Measurements from ENCODE around the gene SVOP.
A peak's percentile ranks its signal among the peaks of the same experiment; 100 is the strongest.

Gene SVOP

DNA sequence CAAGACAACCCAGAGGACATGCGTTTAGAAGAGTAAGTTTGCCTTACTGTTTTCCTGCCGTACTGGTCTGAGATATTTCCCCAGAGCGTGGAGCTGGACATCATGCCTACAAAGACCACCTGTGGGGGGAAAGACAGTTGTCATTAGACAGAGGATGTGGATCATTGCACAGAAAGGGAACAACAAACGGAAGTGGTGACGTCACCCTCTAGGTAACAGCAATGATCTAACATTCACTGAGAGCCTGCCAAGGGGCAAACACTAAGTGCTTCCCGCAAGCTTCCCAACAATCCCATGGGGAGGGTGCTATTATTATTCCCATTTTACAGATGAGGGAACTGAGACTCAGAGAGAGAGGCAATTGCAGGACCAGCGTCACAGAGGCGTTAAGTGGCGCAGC lies 48.5 kb downstream of the SVOP start:
- no peak for DNase-seq

DNA sequence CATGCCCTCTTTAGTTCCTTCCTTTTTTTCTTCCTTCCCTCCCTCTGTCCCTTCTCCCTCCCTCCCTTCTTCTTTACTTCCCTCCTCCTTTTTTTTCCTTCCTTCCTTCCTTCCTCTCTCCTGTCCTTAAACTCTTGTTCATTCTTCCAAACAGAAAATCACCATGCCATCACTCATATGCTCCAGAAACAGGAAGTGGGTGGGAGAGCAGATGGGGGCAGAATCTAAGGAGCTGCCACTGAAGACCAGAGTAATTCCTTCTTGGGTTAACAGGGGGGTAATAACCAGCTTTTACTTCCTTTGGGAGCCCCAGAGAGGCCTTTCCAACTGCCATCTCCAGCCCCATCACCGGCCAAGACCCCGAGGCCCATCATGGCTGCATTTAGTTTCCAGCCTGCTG lies 51.2 kb downstream of the SVOP start:
- no peak for DNase-seq

DNA sequence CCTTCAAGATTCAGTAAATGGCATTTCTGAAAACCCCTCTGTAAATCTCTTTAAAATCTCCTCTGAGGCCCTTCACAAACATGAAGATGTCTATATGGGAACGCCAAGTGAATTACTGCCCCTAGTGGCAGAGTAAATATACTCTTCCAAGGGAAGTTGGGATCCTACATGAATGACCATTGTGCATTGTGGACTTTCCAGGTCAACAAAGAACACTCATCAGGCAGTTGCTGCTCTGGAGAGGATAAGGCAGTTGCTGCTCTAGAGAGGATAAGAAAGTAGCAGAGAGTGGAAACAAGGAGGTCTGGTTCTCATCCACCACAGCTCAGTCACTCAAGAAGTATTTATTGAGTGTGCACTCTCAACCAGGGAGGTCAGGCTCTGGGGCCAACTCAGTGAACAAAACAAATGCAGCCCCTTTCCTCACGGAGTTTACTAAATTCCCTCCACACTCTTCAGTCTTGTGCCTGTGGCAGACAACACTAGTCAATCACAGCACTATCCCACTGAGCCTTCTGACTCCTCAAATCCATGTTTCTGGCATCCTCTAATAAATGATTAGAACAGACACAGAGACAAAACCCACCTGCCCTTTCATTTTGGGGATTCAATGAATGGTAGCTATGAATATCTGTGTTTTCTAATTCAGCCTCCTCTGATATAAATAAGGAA lies 52.9 kb downstream of the SVOP start:
- no peak for DNase-seq

DNA sequence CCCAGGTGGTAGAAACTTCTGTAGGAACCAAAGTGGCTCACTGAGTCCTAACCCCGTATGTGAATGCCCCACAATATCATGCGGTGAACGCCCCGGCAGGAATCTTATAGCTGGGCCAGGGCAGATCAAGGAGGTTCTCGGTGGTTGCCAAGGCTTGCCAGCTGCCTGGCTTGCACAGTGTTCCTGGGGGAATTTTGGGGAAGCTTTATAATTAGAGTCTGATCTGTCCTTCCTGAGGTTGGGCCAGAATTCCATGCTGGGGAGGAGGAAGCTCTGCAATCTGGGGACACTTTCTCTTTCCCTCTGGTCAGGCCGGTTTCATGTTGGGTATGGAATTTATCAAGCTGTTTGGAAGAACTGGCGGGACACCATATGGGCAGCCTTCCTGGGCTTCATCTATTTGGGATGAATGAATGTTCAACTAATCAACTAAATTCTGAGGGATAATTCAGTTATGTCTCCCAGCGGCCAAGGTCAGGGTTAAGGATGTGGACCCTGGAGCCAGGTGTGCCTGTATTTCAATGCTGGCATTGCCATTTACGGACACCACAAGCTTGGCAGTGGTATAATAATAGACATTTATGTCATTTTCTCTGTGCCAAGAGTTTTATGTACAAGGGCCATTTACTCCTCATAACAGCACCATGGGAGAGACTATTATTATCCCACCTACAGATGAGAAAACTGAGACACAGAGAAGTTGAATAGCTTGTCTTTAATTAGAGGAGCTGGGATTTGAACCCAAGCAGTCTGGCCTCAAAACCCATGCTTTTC lies 54.3 kb downstream of the SVOP start:
- no peak for DNase-seq

DNA sequence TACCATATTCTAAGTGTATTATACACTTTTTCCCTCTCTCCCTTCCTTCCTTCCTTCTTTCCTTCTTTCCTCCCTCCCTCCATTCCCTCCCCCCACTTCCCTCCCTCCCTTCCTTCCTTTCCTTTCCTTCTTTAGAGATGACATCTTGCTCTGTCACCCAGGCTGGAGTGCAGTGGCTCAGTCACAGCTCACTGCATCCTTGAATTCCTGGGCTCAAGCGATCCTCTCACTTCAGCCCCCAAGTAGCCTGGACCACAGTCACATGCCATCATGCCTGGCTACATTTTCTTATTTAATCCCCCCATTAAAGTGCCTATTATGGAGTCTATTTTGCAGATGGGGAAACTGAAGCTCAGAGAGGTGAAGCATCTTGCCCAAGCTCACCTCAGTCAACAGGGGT lies 55.0 kb downstream of the SVOP start:
- no peak for DNase-seq

DNA sequence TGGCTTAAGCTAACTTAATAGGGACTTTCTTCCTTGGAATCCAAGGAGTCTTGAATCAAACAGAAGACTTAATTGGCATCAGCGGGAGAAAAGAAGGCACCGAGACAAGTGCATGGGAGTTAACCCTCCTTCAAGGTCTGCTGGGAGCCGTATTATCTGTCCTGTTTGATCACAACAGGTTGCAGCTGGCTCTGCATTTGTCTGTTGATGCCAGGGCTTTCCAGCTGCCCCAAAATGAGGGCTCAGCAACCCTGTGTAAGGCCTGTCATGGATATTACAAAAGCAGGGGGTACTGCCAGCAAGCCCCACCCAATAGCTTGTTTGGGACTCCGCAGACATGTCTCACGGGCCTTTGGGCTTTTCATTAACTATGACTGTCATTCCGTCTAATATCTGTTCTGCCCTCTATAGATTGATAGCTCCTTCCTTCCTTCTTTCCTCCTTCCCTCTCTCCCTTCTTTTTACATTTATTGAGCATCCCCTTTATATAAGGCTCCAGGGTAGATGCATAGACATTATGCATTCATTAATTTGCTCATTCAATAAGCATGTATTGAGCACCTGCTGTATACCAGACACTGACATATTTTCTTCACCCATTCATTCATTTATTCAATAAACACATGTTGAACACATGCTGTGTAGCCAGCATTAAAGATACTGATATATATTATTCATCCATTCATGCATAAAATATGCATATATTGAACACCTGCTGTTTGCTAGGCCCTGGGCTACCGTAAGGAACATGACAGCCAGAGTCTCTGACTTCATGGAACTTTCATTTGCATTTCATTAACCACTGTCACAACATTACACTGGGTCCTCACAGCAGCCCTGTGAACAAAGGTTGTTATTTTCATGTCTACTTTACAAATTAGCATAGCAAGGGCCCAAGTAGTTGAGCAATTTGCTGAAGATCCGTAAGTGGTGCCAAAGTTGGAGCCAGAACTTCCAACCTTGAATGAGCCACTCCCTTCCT lies 56.2 kb downstream of the SVOP start:
- no peak for DNase-seq

DNA sequence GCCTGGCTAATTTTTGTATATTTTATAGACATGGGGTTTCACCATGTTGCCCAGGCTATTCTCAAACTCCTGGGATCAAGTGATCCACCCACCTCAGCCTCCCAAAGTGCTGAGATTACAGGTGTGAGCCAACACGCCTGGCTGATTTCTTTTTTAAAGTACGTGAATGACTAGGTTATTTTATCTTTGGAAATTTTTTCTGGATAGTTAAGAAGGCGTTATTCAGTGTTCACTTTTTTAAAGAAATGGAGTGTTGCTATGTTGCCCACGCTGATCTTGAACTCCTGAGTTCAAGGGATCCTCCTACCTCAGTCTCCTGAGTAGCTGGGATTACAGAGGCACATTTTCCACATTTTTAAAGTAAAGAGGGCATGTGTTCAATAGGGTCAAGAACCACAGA lies 58.6 kb downstream of the SVOP start:
- DNase-seq, result no peak

DNA sequence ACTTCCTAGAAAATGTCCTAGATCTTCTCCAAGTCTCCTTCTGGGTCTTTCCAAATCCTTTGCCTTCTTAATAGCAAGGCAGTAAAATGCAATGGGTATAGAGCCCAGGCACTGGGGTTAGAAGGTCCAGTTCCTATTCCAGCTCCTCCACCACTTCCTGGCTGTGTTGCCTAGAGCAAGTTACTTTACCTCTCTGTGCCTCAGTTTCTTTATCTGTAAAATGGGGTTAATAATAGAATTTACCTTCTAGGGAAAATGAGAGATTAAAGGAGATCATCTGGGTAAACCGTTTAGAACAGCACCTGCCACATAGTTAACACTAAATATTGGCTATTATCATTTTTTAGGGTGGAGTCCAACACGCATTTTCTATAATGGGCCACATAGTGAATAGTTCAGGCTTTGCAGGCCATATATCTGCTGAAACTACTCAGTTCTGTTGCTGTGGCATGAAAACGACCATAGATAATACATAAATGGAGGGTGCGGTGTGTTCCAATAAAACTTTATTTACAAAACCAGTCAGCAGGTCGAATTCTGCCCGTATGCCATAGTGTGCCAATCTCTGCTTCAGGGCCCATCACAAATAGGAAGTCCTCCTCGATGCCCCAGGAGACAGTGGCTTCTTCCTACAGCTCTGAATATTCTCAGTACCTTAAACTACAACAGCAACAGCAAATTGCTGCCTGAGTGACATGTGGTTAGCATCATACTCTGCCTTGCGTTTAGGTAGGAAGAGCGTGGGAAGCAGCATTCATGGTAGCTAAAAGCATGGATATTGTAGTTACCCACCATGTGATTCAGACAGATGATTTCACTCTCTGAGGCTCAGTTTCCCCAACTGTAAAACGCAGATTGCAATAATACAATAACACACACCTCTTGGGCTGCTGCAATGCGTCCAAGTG lies 60.9 kb downstream of the SVOP start:
- DNase-seq, result no peak

DNA sequence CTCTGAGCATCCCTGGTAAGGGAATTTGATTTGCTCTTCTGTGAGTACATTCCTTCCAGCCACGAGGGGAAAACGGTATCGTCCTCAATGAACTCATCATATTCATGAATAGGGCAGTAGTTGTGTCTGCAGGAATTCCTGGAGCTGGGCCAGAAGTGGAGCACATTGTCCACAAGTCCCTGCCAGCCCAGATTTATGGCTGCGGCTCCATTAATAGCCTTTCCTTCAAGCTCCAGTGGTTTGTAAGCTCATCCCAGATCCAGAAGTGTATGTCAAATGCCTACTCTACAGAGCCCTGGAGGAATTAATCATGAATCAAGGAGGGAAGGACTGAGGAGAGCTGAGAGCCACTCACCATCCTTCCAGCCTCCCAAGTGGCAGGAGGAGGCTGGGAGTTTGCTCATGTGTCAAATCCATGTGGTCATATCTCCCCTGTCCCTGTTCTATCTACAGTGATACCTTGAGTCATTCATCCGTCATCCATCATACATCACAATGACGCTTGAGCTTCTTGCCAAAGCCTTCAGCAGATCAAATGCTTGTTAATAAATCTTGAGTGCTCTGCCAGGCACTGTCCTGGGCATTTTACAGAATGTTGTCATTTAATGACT lies 65.5 kb downstream of the SVOP start:
- peak; percentile 98 for DNase-seq

DNA sequence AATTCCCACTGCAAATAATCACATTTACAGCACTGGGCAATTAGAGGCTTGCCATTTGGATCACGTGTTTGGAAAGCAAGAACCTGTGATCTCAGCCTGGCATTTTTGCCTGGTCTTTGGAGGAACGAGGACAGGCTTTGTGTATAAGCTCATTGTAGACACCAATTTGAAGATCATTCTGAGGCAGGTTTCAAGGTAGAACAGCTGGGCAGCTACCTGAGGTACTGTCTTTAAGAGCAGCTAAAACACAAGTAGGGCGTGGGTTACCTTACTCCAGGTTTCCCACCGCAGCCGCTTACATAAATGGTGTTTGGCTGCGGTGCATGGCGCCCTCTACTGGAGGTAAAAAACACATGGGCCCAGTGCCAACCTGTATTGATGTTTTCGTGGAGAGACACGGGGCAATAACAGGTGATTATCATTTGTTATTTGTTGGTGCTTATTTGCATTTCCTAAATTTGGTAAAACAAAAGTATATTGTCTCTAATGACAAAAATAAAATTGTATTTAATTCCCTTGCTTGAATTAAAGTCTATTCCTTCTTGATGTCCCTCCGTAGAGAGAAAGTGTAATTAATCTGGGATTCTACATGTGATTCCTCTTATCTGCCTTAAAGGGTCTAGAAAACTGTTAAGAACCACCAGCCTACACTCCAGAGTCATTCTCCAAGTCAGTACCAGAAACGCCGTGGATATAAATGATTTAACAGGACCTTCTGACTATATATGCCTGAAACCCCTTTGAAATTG lies 69.7 kb downstream of the SVOP start:
- peak; percentile 74 for DNase-seq

DNA sequence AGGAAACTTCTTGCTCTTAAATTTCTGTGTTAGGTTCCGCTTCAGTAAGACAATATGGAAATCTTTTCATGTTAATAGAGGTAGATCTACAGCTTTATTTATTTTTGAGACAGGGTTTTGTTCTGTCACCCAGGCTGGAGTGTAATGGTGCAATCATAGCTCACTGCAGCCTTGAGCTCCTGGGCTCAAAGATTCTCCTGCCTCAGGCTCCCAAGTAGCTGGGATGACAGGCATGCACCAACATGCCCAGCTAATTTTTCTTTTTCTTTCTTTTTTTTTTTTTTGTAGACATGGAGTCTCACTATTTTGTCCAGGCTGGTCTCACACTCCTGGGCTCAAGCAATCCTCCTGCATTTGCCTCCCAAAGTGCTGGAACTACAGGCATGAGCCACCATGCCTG lies 70.9 kb downstream of the SVOP start:
- no peak for DNase-seq

DNA sequence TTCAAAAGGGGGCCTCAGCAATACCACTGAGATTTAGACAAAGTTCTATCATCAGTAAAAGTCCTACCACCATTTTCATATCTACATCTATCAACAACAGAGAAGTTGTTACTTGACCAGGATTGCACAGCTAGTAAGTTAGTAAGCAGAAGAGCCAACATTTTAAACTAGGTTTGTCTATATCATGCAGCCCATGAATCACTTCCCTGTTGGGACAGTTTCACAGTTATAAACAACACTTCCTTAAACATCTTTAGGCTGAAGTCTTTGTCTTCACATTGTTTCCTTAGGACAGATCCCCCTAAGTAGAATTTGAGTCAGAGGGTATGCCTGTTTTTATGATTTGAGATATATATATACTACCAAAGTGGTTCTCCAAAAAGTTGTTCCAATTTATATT lies 72.5 kb downstream of the SVOP start:
- no peak for DNase-seq

DNA sequence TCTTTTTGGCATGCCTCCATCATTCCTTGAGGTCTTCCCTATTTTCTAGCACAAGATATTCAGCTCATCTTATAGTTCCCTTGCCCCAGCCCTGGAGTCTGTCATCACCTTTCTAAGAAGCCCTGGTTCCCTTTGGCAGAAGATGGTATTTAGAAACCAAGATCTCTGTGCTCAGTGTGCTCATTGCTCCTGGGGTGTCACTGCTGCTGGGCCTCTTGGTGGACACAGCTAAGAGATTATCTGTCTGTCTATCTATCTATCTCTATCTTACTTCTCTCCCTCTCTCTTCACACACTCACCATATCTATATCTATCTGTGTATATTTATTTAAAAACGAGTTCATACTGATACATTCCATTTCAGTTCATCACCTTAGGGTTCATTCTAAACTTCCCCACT lies 73.8 kb downstream of the SVOP start:
- DNase-seq, result no peak

DNA sequence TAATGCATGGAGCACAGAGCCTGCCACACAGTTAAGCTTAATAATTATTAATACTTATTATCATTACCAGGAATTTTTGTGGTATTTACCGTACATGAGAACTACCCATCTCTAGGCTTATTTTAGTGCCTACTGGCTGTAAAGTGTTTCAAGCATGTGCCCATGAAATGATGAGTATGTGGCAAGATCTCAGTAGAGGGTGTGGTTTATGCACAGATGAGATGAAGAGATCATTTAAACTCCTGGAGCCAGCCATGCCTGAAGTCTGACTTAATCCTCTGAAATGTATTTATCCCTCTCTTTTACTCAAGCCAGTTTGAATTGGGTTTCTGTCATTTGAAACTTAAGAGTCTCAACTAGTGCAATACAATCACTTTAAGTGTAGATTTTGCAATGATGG lies 80.7 kb downstream of the SVOP start:
- DNase-seq, result no peak

DNA sequence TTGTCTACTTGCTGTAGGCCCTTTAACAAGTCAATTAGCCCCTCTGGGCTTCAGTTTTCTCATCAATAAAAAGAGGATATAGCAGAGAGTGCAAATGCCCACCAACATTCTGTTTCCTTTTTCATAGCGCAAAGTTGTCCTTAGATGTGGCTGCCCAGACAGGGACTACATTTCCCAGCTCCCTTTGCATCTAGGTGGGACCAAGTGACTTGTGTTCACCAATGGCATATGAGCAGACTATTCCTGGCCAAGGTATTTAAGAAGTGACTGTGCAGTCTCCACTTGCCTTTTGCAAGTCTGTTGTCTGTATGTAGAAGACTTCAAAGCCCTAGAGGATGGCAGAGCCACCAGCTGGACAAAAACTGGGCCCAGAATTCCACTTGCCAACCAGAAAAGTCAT lies 81.3 kb downstream of the SVOP start:
- DNase-seq, result no peak

DNA sequence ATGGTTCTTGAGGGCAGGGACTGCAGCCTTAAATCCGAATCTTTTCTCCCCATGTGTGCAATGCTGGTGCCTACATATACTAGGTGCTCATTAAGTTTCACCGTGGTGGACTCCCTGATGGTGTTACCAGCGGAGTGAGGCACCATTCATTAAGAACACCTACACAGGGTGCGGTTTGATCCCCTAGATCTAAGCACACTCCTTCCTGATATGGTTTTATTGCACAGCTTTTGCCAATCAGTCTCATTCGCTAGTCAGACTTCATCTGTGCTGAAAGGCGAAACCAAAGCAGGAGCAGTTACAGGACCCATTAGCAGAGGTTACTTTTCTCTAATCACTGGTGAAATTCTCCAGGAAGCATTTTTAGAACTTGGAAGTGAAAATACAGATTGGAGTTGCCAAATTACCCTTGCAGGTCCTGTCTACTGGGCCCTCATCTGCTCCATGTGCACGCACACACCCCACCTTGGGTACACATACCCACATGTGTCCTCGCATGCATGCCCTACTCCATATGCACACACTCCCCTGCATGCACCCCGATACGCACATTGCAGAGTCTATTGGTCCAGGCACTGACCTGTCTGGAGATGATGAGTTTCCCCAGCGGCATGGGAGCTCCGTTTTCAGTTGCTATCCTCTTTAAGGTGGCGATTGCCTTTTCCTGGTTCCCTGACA lies 82.5 kb downstream of the SVOP start:
- DNase-seq, result no peak

DNA sequence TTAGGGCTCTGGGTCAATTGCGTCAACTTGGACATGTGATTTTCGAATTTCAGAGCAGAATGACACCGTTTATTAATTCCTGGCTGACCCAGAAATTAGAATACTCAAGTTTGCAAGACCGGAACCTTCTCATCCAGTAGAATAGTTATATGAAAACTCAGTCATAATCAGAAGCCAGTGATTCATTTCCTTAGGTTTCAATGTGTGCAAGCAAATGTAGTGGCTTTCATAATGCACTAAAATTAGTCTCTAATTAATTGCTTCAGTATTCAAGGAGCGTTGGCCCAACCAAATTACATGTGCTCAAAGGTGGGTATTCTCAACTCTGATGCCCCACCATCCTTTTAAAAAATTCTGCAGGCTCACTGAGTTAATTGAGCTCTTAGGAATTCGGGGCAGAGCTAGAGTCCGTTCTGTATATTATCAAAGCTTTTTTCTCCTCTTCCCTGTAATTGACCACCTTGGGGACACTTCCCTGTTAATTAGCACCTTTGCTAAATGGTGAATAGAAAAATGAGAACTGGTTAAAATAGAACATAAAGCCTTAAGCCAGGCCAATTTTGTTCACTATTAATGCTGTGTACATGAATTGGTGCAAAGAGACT lies 85.6 kb downstream of the SVOP start:
- DNase-seq, result no peak

DNA sequence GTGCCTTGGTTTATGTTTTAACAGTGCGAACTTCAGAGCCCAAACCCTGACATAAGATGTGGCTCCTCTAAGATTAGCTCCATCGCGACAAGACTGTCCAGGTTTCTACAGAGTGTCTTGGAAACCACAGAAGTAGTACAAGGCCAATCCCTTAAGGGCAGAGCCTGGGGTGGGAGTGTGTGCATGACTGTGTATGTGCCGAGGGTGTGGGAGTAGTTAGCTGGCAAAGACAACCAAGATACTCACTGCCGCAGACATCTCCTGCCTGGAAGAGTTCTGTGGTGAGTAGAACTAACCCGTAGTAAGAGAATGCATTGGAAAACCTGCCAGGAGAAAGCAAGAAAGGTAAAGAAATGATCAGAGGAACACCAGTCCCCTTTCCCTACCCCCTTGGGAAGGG lies 86.9 kb downstream of the SVOP start:
- no peak for DNase-seq

DNA sequence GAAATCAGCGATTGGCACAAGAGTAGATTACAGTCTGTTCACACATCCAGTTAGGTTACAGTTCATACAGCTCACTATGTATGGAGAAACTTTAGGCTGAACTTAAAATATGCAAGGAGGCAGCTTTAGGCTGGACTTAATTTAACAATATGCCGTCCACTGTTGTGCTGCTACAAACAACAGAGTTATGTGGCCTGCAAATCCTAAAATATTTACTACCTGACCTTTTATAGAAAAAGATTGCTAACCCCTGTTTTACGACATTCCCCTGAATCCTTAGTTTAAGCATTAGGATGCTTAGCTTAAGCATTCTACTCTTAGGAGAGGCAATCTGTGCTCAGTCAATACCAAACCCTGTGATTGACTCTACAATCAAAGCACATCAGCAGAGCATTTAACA lies 90.1 kb downstream of the SVOP start:
- DNase-seq, result no peak

DNA sequence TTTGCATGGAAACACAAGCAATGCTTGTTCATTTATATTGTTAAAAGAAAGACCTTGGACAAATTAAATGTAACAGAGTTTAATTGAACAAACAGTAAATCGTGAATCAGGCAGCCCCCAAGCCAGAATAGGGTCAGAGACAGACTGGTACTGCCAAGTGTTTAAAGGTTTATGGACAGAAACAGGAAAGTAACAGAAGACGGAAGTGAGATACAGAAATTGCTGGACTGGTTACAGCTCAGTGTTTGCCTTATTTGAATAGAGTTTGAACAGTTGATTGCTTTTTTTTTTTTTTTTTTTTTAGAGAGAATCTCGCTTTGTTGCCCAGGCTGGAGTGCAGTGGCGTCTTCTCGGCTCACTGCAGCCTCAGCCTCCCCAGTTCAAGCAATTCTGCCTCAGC lies 90.7 kb downstream of the SVOP start:
- DNase-seq, result no peak
